ENCODE measurements around the gene KNG1. TPM values are rescaled to one million over a fixed set of nuclear protein-coding genes. Genes with fewer than 3 reads are reported as not detected.

KNG1 gene
- total and polyA plus RNA-seq, 2 of the 8 experiments (the other 6 are each of a cell fraction or from before 2014, with no cell fraction given), result 0.05 TPM; not detected in 1

DNA sequence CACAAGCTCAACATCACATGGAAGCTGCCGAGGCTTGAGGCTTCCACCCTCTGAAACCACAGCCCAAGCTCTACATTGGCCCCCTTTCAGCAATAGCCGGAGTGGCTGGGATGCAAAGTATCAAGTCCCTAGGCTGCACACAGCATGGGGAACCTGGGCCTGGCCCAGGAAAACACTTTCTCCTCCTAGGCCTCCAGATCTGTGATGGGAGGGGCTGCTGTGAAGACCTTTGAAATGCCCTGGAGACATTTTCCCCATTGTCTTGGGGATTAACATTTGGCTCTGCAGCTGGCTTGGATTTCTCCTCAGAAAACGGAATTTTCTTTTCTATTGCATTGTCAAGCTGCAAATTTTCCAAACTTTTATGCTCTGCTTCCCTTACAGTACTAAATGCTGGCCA, 33.2 kb upstream of the KNG1 start:
- no peak overlapping the region for H4K8ac ChIP-seq (ENCODE audit: extremely low read depth, insufficient read depth, low read length)
- no peak overlapping the region for H3K9ac ChIP-seq (replicated peaks in 1 of 4; ENCODE audit: extremely low read depth in 1 of 4, low read depth in 3 of 4, low read length in 3 of 4)
- H4K5ac ChIP-seq (ENCODE audit: insufficient read length, low read depth, low read length), result no peak overlapping the region
- H3K36me3 ChIP-seq (ENCODE audit: control insufficient read depth in 2 of 4, insufficient read depth in 4 of 4, low read length in 3 of 4), result no peaks in the 10 kb centered on the region
- no peak for DNase-seq (ENCODE audit: low read depth in 1 of 2, low spot score in 2 of 2)
- H3K4me1 ChIP-seq (replicated peaks in 1 of 4; ENCODE audit: control insufficient read depth in 3 of 4, insufficient read depth in 4 of 4, low read length in 3 of 4), result no peaks in the 10 kb centered on the region
- no peak overlapping the region for H2BK120ac ChIP-seq (replicated peaks; ENCODE audit: low read depth, low read length)
- ChIA-PET POLR2A (ENCODE audit: partially characterized antibody) (interaction anchor here (1.2 kb wide), 1 partner anchor 99 kb away, joined by 3 read pairs; the partner anchor contains the start of gene EIF4A2), CTCF (ENCODE audit: partially characterized antibody) (interaction anchor here (1.4 to 1.6 kb wide), 2 partner anchors 67 to 70 kb away, joined by 4 to 7 read pairs; no protein-coding TSS in a partner anchor)
- H3K79me2 ChIP-seq (ENCODE audit: control insufficient read depth in 1 of 2, insufficient read depth in 2 of 2, low read length in 2 of 2), result no peaks in the 10 kb centered on the region
- H3K4me2 ChIP-seq (ENCODE audit: insufficient read depth in 1 of 2, low read depth in 2 of 2, low read length in 2 of 2), result no peak overlapping the region
- WGBS, 2 experiments (ENCODE audit: extremely low coverage in 1 of 2, insufficient coverage in 1 of 2, insufficient read length in 1 of 2, insufficient replicate concordance in 2 of 2, low coverage in 1 of 2, low lambda C conversion rate in 2 of 2, missing lambda C conversion rate in 1 of 2), result 80% methylated on average over 3 of the region's 3 CpGs; no CpG with 5 or more reads in 1 of the 2 experiments
- no peaks in the 10 kb centered on the region for H3K79me1 ChIP-seq (ENCODE audit: low read depth, low read length)
- H2AK5ac ChIP-seq (ENCODE audit: low read depth, low read length), result no peak overlapping the region
- peaks cover 6 to 12% of the 10 kb centered on the region in 2 experiments; a peak in 2 of 4 replicates for H3K9me3 ChIP-seq (ENCODE audit: insufficient read depth in 2 of 2, low read depth in 1 of 2, low read length in 1 of 2)
- no peak overlapping the region for H2AFZ ChIP-seq (ENCODE audit: low read length)
- FAIRE-seq, result no peak
- H3K23me2 ChIP-seq (ENCODE audit: low read depth, low read length), result no peaks in the 10 kb centered on the region
- no peak for TF ChIP-seq CBX5 (IDR thresholded peaks at IDR 0.05; ENCODE audit: low read depth, low read length)
- no peak for TF ChIP-seq KDM5A (IDR thresholded peaks at IDR 0.05; ENCODE audit: low read length)
- no peak for TF ChIP-seq TCF12 (IDR thresholded peaks at IDR 0.05; ENCODE audit: low read depth, low read length)
- TF ChIP-seq, protein P1, sequence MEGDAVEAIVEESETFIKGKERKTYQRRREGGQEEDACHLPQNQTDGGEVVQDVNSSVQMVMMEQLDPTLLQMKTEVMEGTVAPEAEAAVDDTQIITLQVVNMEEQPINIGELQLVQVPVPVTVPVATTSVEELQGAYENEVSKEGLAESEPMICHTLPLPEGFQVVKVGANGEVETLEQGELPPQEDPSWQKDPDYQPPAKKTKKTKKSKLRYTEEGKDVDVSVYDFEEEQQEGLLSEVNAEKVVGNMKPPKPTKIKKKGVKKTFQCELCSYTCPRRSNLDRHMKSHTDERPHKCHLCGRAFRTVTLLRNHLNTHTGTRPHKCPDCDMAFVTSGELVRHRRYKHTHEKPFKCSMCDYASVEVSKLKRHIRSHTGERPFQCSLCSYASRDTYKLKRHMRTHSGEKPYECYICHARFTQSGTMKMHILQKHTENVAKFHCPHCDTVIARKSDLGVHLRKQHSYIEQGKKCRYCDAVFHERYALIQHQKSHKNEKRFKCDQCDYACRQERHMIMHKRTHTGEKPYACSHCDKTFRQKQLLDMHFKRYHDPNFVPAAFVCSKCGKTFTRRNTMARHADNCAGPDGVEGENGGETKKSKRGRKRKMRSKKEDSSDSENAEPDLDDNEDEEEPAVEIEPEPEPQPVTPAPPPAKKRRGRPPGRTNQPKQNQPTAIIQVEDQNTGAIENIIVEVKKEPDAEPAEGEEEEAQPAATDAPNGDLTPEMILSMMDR (IDR thresholded peaks at IDR 0.05; ENCODE audit: control extremely low read depth in 1 of 3, insufficient read depth in 1 of 3, low read depth in 1 of 3, low read length in 3 of 3), result no peak
- TF ChIP-seq RAD21 (IDR thresholded peaks at IDR 0.05 in 1 of 2, conservative IDR thresholded peaks at IDR 0.05 in 1 of 2; ENCODE audit: low read depth in 2 of 2, low read length in 2 of 2), result no peak
- TF ChIP-seq, protein P2, sequence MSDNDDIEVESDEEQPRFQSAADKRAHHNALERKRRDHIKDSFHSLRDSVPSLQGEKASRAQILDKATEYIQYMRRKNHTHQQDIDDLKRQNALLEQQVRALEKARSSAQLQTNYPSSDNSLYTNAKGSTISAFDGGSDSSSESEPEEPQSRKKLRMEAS (IDR thresholded peaks at IDR 0.05), result no peak
- no peak for TF ChIP-seq JUN (IDR thresholded peaks at IDR 0.05; ENCODE audit: low read depth, low read length)
- TF ChIP-seq CBX8 (IDR thresholded peaks at IDR 0.05; ENCODE audit: borderline replicate concordance, low read depth, low read length), result no peak
- H3K18ac ChIP-seq (ENCODE audit: extremely low read depth, low read length), result no peak overlapping the region
- H2BK12ac ChIP-seq (ENCODE audit: low read depth, low read length), result no peak overlapping the region
- no peak overlapping the region for H3K56ac ChIP-seq (replicated peaks; ENCODE audit: insufficient read length, low read depth, low read length)
- H4K20me1 ChIP-seq (replicated peaks in 1 of 2; ENCODE audit: control insufficient read depth in 1 of 2, insufficient read depth in 2 of 2, low read length in 2 of 2), result no peaks in the 10 kb centered on the region
- H3K14ac ChIP-seq (ENCODE audit: insufficient read length), result no peak overlapping the region
- no peaks in the 10 kb centered on the region; a peak in 1 of 7 replicates for H3K27me3 ChIP-seq (replicated peaks in 1 of 4; ENCODE audit: control insufficient read depth in 3 of 4, extremely low read depth in 1 of 4, insufficient read depth in 3 of 4, low read length in 3 of 4)
- no peak overlapping the region for H3K4me3 ChIP-seq (ENCODE audit: extremely low read depth in 1 of 4, insufficient read depth in 2 of 4, low read depth in 3 of 4, low read length in 4 of 4)
- no peak overlapping the region for H2BK5ac ChIP-seq (ENCODE audit: low read depth, low read length)
- no peak overlapping the region for H3K4ac ChIP-seq (replicated peaks; ENCODE audit: insufficient read length, low read depth, low read length)
- H3K27ac ChIP-seq (ENCODE audit: low read depth, low read length), result no peak overlapping the region
- H3K23ac ChIP-seq (ENCODE audit: insufficient read length), result no peak overlapping the region
- H2BK20ac ChIP-seq (ENCODE audit: low read length), result no peak overlapping the region
- H4K91ac ChIP-seq (replicated peaks; ENCODE audit: insufficient read length, low read length), result no peak overlapping the region
- no peak overlapping the region for H2BK15ac ChIP-seq (ENCODE audit: low read length)

All from H1 (cell line).